CD4-positive, alpha-beta T cell treated with Interleukin-1 beta for 1 hour (primary cell): ENCODE data around the gene NRL.
"Not testable (repeated sequence)": the region's sequence is repeated elsewhere in the genome, so short reads cannot be mapped to it uniquely, and the experiment has no call there.

Experiments
- DNase-seq, 2 donors: peaks; one replicate each; pipeline ENCODE4 v3.0.0-alpha.2; 2020 to 2022

Gene NRL

DNA sequence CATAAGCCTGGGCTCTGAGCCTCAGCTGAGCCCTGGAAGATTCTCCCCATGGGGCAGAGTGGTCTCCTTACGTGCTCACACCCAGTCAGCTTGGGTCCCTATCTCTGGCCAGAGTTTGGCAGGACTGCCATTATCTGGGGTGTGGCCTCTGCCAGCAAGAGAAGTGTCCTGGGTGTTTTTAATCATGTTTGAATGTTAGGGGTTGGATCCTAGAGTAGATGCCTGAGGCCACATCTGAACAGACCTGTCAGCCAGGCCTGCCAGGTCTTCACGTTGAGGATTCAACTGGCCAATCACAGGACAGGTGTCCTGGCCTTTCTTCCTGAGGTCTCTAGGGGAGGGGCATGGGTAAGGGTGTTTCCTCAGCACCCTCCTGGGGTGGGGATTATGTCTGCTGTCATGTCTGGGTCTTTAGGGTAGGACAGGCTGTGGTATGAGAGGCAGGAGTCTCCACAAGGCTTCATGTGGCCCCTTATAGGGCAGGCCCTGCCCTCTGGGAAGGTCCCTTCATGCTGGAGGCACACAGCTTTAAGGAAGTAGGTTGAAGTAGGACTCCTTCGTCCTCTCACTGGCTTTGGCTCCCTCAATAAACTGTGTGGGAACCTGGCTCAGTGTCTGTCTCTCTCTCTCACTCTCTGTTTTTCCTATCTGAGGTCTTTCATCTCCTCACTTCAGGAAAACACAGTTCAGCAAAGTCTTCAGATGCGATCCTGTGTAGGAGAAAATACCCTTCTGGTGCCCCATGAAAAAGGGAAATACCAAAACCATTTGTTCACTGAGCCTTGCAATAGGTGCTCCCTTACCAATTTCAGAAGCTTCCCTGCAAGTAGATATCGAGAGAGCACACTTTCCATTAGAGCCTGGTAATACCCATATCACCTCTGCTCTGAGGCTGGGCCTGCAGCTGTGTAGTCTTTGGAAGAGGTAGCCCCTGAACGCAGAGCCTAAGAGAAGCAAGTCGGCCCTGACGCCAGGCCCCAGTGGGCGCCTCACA is 9.0 kb upstream of the NRL start:
- no peak for DNase-seq

- DNase-seq: no peak
These were observed 8.1 kb upstream of the NRL start for GRCh38 chr14:24122898-24123297.

DNA sequence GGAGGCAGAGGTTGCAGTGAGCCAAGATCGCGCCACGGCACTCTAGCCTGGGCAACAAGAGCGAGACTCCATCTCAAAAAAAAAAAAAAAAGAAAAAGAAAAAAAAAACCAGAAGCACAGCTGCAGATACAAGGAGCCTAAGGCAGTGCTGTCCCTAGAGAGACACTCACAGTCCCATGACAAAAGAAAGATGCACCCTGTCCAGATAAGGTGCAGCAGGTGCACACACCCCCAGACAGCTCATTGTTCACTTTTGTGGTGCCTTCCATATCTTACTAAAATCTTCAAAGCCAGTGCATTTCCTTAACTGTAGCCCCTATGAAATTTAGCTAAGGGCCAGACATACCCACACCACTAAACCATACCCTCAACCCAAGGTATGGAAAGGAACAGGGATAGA is 7.7 kb upstream of the NRL start:
- no peak for DNase-seq

DNA sequence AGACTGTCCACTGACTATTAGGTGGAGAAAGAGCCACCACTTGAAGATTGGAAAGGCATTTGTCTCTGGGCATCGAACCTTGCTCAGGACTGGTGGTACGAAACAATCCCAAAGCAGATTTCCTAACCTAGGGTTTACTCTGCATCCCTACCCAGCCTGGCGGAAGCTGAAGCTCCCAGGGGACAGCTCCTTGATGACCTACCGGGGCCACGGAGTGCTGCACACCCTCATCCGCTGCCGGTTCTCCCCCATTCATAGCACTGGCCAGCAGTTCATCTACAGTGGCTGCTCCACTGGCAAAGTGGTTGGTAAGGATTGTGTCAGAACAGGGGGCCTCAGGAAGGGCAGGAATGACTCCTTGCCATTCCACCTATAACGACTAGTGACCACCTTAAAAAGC is 6.5 kb upstream of the NRL start:
- no peak for DNase-seq

GRCh38 chr14:24119691-24120090 is 4.9 kb upstream of the NRL start:
- DNase-seq: no peak

GRCh38 chr14:24117179-24117578 is 2.4 kb upstream of the NRL start:
- DNase-seq: no peak

DNA sequence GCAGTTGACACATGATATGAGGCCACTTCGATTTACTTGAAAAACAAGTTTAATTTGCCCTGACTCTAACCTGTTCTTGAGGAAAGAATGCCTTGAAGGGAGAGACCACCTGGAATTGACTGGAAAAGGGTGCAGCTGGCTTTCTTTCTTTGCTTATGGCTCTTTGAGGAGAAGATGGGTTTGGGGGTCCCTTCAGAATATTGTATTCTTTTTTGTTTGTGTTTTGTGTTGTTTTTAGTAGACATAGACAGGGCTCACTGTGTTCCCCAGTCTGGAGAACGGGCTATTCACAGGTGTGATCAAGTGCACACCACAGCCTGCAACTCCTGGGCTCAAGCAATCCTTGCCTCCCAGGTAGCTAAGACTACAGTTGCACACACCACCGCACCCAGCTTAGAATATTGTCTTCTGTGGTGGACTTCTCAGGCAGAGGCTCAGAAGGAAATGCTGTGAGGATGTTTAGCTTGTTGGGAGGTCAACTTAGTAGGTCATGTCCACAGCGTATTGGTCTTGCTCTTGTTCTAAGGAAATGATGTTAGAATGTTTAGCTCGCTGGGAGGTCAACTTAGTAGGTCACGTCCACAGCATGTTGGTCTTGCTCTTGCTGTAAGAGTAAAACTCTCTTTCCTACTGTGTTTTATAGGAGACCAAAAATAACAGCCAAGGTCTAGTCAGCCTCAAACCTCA is 1.5 kb upstream of the NRL start:
- no peak for DNase-seq

DNA sequence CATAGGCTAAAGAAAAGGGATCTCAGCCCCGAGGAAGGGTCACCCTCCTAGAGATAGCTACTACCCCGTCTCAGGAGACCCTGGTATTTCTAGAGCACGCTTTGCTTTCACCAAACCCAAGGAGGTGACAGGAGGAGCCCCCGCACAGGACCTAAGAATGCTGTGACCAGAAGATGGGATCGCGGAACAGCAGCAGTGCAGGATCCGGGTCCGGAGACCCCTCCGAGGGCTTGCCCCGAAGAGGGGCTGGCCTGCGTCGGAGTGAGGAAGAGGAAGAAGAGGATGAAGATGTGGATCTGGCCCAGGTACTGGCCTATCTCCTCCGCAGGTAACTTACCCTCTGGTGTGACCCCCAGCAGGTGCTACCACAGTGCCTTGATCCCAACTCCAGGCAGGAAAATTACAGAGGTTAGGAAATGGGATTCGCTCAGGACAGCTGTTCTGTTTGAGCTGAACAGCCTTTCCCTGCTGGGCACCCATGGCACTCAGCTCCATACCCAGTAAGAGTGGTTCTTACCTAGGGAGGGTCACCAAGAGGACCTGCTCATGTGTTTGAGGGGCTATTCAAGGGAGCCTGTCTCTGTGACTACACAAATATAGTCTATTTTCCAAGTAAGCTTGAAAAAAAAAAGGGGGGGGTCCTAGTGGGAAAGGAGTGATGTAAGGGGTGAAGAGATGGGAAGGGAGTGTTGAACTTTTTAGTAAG is 826 bp upstream of the NRL start:
- DNase-seq: no peak

DNA sequence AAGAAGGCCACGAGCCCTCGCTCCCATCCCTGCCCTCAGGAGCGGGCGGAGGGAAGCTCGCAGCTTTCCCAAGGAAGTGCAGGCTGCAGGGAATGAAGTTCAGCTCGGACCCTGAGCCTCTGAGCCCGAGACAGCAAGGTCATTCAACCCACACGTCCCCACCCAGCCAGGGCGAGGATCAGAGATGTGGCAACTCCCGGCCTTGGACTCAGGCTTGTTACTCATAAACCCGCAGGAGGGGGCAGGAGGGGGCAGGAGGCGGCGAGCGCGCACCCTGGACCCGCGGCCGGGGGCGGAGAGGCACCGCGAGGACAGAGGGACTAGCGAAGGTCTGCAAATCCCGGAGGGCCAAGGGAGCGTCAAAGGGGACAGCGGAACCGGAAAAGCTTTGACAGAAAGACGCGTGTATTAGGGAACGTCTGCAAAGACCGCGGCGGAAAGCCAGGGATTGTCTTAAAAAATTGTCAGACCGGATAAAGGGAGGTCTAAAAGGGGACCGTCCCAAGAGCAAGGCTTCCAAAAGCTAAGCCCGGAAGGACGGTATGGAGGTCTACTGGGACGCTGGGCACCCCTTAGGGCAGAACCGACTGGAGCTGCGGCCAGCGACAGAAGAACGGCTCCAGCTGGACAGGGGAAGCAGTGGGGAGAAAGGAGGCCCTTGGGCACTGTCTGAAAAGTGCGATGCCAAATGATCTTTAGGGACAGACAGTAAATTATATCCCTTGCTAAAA is 783 bp downstream of the NRL start:
- DNase-seq: peak; percentile 80 to 86

DNA sequence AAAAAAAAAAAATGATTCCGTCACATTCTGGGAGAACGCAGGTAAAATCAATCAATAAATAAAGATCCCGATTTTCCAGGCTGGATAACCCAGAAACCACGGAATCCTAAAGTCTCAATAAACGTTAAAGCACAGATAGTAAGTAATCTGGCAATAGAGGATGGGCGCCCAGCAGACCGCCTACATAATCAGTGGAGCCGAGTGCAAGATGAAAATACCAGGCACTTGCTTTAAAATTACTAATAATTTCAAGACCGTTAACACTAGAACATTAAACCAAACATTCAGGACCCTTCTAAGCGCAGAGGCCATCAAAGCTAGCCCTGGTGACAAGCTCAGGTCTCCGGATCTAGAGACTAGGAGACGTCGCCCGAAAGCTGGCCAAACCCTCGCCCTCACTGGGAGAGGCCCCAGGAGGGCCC is 1.4 kb downstream of the NRL start:
- DNase-seq: no peak

DNA sequence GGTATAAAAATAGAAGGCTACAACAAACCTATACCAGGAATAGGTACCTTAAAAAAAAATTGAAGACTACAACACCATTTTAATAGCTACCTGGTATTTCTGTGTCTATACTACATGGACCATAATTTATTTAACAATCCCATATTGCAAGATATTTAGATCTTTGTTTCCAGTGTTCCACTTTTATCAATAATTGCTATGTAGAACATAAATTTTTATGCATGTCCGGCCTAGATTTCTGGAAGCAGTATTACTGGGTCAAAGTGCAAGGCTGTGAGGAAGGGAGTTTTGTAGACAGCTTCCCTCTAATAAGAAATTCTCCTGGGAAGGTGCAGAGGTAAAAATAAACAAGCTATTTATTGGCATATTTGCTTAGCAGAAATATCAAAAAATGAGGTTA is 4.2 kb downstream of the NRL start:
- DNase-seq: no peak

DNA sequence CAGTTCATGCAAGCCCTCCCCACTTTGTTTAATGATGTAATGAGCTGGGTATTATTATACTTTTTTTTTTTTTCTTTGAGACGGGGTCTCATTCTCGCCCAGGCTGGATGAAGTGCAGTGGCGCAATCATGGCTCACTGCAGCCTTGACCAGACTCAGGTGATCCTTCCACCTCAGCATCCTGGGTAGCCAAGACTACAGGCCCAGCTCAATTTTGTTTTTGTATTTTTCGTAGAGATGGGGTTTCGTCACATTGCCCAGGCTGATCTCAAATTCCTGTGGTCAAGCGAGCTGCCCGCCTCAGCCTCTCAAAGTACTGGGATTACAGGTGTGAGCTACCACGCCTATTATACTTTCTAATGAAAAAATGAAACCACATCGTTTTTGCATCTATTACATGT is 4.7 kb downstream of the NRL start:
- no peak for DNase-seq

GRCh38 chr14:24108336-24108874 is 6.3 kb downstream of the NRL start:
- no peak for DNase-seq

DNA sequence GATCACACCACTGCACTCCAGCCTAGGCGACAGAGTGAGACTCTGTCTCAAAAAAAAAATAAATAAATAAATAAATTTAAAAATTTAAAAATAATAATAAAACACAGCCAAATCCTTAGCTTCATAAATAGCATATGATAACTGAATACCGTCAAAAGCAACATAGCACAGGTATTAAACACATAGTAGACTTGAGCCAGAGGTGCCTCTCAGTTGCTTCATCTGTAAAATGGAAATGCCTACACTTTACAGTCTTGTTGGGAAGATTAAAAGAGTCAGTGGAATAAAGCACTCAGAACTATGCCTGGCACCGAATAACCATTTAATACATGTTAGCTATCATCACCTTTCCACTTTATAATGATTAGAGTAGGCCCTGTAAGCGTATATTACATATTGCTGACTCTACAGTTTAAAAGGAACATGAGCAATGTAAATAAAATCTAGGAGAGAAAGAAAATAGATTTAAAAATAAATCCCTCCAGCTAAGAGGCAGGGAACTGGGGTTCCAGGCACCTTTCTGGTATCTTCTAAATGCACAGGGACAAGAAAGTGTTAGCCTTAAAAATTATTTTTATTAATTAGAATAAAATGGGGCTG is 8.0 kb downstream of the NRL start:
- DNase-seq: no peak

DNA sequence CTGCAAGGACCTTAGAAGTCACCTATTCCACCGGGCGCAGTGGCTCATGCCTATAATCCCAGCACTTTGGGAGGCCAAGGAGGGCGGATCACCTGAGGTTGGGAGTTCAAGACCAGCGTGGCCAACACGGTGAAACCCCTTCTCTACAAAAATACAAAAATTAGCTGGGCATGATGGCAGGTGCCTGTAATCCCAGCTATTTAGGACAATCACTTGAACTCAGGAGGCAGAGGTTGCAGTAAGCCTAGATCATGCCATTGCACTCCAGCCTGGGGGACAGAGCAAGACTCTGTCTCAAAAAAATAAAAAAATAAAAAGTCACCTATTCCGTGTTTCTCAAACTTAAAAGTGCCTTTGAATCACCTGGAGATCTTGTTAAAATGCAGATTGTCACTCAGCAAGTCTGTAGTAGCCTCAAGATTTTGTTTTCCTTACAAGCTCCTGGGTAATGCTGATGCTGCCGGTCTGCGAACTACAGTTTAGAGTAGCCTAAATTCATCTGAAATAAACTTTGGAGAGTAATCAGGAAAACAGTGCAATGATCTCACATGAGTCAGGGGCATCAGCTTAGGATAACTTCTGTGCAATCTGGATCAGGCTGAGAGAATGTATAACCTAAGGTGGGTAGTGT is 9.0 kb downstream of the NRL start:
- not testable (repeated sequence) for DNase-seq

DNA sequence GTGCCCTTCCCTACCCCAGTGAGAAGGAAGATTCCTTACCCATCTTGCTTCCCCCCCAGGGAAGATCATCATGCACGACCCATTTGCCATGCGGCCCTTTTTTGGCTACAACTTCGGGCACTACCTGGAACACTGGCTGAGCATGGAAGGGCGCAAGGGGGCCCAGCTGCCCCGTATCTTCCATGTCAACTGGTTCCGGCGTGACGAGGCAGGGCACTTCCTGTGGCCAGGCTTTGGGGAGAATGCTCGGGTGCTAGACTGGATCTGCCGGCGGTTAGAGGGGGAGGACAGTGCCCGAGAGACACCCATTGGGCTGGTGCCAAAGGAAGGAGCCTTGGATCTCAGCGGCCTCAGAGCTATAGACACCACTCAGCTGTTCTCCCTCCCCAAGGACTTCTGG is 11.3 kb downstream of the NRL start:
- DNase-seq: no peak

GRCh38 chr14:24102357-24103048 is 12.2 kb downstream of the NRL start:
- DNase-seq: no peak

DNA sequence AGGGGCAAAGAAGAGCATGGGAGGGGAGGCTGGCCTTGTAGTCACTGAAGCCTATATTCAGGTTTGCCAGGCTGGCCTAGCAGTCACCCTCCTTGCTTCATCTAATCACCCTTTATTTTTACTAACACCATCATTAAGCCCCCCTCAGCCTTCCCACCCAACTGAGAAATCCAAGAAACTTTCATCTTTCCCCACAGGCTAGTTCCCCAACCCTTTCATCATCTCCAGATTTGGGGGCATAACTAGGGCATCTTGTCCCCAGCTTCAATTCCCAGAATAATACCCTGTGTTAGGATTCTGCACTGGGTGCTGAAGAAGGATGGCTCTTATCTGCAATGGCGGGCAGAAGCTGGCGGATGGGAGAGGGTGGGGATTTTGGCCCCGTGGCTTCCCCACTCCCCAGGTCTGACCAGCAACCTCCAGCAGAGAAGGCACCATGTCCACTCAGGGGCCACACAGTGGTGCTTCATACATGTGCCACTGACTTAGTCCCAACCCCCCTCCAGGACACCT is 13.7 kb downstream of the NRL start:
- DNase-seq: no peak

- no peak for DNase-seq
These were observed 14.4 kb downstream of the NRL start for GRCh38 chr14:24100197-24100981.
